Measurements from ENCODE around the gene ZBTB46. TPM values are rescaled to one million over a fixed set of nuclear protein-coding genes. Genes with fewer than 3 reads are reported as not detected.

The ZBTB46 gene
- total RNA-seq (2022; extraction: Qiagen RNA extraction; ENCODE audit: low read depth): 0.59 to 1.1 TPM (median 0.78 TPM) in 5 replicates

GRCh38 chr20:63830841-63831588 is at the start of gene ZBTB46:
Gene ZBTB46, minus strand, starts transcription at chr20:63831264. Its CDS starts 40,507 bp downstream, at chr20:63790757.

GRCh38 chr20:63864978-63865640 is 34.0 kb upstream of the ZBTB46 start, which contains the start of gene TPD52L2:
Gene TPD52L2, plus strand, starts transcription at chr20:63865270. Its CDS starts 96 bp downstream, at chr20:63865366.

GRCh38 chr20:63861365-63861934 is 30.4 kb upstream of the ZBTB46 start, which contains the start of gene ABHD16B:
Gene ABHD16B, plus strand, starts transcription at chr20:63861498. Its CDS starts 43 bp downstream, at chr20:63861541.

GRCh38 chr20:63739130-63740069 is 91.7 kb downstream of the ZBTB46 start, which contains the start of gene SLC2A4RG:
Gene SLC2A4RG, plus strand, starts transcription at chr20:63739776. Its CDS starts 137 bp downstream, at chr20:63739913.

GRCh38 chr20:63735859-63736718 is 95.0 kb downstream of the ZBTB46 start, which contains the start of gene LIME1:
Gene LIME1, plus strand, starts transcription at chr20:63736664. Its CDS starts 886 bp downstream, at chr20:63737550.

GRCh38 chr20:63707558-63708300 is 123.3 kb downstream of the ZBTB46 start, which contains the start of the genes ARFRP1 and ZGPAT:
Gene ARFRP1, minus strand, starts transcription at chr20:63707976. Its CDS starts 885 bp downstream, at chr20:63707091.
Gene ZGPAT, plus strand, starts transcription at chr20:63708039. Its CDS starts 542 bp downstream, at chr20:63708581.

GRCh38 chr20:63696628-63697356 is 134.3 kb downstream of the ZBTB46 start, which contains the start of gene TNFRSF6B:
Gene TNFRSF6B, plus strand, starts transcription at chr20:63696652. Its CDS starts 116 bp downstream, at chr20:63696768.

Other genes with a start within 250 kb of the ZBTB46 start
- 8.8 to 11.9 TPM (median 11.0 TPM) in 5 replicates for gene GMEB2, start 204.2 kb downstream of the ZBTB46 start, total RNA-seq (2022; extraction: Qiagen RNA extraction; ENCODE audit: low read depth)
- 7.4 to 10.9 TPM (median 9.6 TPM) in 5 replicates for gene STMN3, start 177.8 kb downstream of the ZBTB46 start, total RNA-seq (2022; extraction: Qiagen RNA extraction; ENCODE audit: low read depth)
- 6.4 to 8.4 TPM (median 6.8 TPM) in 5 replicates for gene RTEL1, start 173.0 kb downstream of the ZBTB46 start, total RNA-seq (2022; extraction: Qiagen RNA extraction; ENCODE audit: low read depth)
- gene TNFRSF6B, start 134.6 kb downstream of the ZBTB46 start, total RNA-seq (2022; extraction: Qiagen RNA extraction; ENCODE audit: low read depth): 0.47 to 1.2 TPM (median 0.85 TPM) in 5 replicates
- gene ARFRP1, start 123.3 kb downstream of the ZBTB46 start, total RNA-seq (2022; extraction: Qiagen RNA extraction; ENCODE audit: low read depth): 26.9 to 38.3 TPM (median 34.2 TPM) in 5 replicates
- 22.0 to 29.9 TPM (median 26.8 TPM) in 5 replicates for gene ZGPAT, start 123.2 kb downstream of the ZBTB46 start, total RNA-seq (2022; extraction: Qiagen RNA extraction; ENCODE audit: low read depth)
- 6.2 to 10.5 TPM (median 8.5 TPM) in 5 replicates for gene LIME1, start 94.6 kb downstream of the ZBTB46 start, total RNA-seq (2022; extraction: Qiagen RNA extraction; ENCODE audit: low read depth)
- gene SLC2A4RG, start 91.5 kb downstream of the ZBTB46 start, total RNA-seq (2022; extraction: Qiagen RNA extraction; ENCODE audit: low read depth): 59.2 to 100 TPM (median 91.0 TPM) in 5 replicates
- gene ABHD16B, start 30.2 kb upstream of the ZBTB46 start, total RNA-seq (2022; extraction: Qiagen RNA extraction; ENCODE audit: low read depth): 0.05 TPM in 1 of 5 replicates, not detected in the others
- gene TPD52L2, start 34.0 kb upstream of the ZBTB46 start, total RNA-seq (2022; extraction: Qiagen RNA extraction; ENCODE audit: low read depth): 125 to 141 TPM (median 132 TPM) in 5 replicates
- 24.9 to 32.4 TPM (median 29.2 TPM) in 5 replicates for gene DNAJC5, start 63.9 kb upstream of the ZBTB46 start, total RNA-seq (2022; extraction: Qiagen RNA extraction; ENCODE audit: low read depth)
- gene UCKL1, start 125.2 kb upstream of the ZBTB46 start, total RNA-seq (2022; extraction: Qiagen RNA extraction; ENCODE audit: low read depth): 22.3 to 34.4 TPM (median 28.8 TPM) in 5 replicates
- gene ZNF512B, start 138.7 kb upstream of the ZBTB46 start, total RNA-seq (2022; extraction: Qiagen RNA extraction; ENCODE audit: low read depth): 9.7 to 13.9 TPM (median 10.9 TPM) in 5 replicates
- gene SAMD10, start 148.4 kb upstream of the ZBTB46 start, total RNA-seq (2022; extraction: Qiagen RNA extraction; ENCODE audit: low read depth): not detected in 5 replicates
- gene PRPF6, start 149.9 kb upstream of the ZBTB46 start, total RNA-seq (2022; extraction: Qiagen RNA extraction; ENCODE audit: low read depth): 54.8 to 58.4 TPM (median 57.1 TPM) in 5 replicates
- 0.16 to 0.57 TPM (median 0.37 TPM) in 5 replicates for gene C20orf204, start 204.9 kb upstream of the ZBTB46 start, total RNA-seq (2022; extraction: Qiagen RNA extraction; ENCODE audit: low read depth)
- 0.58 to 2.3 TPM (median 2.2 TPM) in 5 replicates for gene SOX18, start 218.4 kb upstream of the ZBTB46 start, total RNA-seq (2022; extraction: Qiagen RNA extraction; ENCODE audit: low read depth)
- gene TCEA2, start 231.9 kb upstream of the ZBTB46 start, total RNA-seq (2022; extraction: Qiagen RNA extraction; ENCODE audit: low read depth): 32.0 to 50.8 TPM (median 45.4 TPM) in 5 replicates
- 13.7 to 27.6 TPM (median 23.8 TPM) in 5 replicates for gene RGS19, start 248.3 kb upstream of the ZBTB46 start, total RNA-seq (2022; extraction: Qiagen RNA extraction; ENCODE audit: low read depth)
- gene OPRL1, start 248.8 kb upstream of the ZBTB46 start, total RNA-seq (2022; extraction: Qiagen RNA extraction; ENCODE audit: low read depth): 0.44 to 0.76 TPM (median 0.57 TPM) in 5 replicates

Data from A549 treated with CpdA at 1 μM for 4 hours (cell line).